GM21381 (cell line): Measurements from ENCODE around the gene TGM6.

Experiments
- ATAC-seq: cut with Tn5 transposase; IDR thresholded peaks from one replicate; pipeline ENCODE4 v1.9.1; 2021; ENCODE audit warnings: mild to moderate bottlenecking, moderate library complexity; ENCODE audit not compliant: unreplicated experiment

Gene TGM6

DNA sequence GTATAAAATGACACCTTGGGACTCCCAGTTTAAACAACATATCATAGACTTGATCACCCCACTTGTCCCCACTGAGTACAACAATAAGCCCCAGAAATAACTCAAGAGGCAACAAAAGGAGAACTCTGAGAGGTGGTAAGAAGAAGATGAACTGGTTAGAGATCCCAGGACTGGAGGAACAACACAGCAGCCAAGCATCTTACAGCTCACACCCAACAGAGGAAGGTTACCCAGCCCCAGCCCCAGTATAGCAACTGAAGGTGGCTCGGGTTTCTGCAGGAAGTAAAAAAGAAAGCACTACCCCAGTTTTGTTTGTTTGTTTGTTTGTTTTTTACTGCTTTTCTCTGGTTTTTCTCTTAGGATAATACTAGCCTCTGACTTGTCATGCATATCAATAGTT lies 17.1 kb upstream of the TGM6 start:
- no peak for ATAC-seq

DNA sequence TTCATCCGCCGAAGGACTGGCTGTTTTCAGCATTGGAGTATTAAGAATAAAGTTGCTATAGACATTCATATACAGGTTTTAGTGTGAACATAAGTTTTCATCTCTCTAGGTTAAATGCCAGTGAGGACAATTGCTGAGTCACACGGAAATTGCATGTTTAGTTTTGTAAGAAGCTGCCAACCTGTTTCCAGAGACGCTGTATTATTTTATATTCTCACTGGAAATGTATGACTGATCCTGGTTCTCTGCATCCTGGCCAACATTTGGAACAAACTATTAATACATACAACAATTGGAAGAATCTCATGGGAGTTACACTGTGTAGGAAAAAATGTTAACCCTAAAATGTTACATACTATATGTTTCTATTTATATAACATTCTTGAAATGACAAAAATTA lies 16.7 kb upstream of the TGM6 start:
- no peak for ATAC-seq

DNA sequence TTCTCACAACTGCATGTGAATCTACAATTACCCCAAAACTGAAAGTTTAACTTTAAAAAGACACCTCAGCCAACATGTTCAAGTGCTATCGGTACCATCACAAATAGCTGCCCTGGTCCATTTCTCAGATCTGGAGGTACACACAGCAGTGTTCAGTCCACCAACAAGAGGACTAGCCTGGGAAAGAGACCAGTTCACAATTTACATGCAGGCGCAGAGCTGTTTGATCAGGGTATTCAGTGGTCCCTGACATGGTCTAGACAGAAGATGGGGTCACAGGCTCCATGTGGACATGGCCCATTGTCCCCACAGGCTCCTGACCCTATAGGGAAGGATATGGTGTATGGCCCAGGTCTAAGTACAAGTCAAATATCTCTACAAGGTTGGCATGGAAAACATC lies 15.6 kb upstream of the TGM6 start:
- no peak for ATAC-seq

DNA sequence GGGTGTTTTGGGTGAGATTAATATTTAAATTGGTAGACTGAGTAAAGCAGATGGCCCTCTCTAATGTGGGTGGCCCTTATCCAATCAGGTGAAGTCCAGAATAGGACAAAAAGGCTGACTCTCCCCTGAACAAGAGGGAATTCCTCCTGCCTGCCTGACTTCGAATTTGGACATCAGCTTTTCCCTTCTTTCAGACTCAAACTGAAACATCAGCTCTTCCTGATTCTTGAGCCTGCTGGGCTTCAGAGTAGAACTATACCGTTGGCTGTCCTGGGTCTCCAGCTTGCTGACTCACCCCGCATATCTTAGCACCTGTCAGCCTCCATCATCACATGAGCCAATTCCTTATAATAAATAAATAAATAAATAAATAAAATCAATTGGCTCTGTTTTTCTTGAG lies 15.0 kb upstream of the TGM6 start:
- no peak for ATAC-seq

DNA sequence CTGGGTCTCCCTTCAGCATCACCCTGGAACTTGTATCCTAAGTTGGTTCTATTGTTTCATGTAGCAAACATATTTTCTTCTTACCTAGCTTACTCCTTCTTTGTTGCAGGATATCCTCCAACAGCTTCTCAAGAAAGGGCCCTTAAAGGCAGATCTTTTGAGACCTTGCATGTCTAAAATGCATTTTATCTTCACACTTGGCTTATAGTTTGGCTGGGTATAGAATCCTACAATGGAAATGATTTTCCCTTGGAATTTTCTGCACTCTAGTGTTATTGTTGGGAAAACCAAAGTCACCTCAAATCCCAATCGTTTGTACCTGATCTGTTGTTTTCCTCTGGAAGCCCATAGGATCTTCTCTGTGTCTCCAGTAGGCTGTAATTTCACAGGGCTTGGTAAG lies 12.1 kb upstream of the TGM6 start:
- ATAC-seq: no peak

DNA sequence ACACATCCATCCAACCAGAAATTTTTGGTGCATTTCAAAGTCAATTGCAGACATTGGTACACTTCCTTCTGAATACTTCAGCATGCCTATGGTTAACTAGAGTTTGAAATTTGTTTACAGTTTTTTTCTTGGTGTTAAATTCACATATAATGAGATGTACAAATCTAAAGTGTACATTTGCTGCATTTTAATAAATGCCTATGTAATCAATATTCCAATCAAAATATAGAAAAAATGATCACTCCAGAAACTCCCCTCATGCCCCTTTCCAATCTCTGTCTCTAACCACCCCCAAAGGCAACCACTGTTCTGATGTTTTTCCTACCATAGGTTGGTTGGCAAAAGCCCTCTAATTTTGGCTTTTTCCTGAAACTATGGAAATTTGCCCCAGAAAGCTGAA lies 7.6 kb upstream of the TGM6 start:
- ATAC-seq: no peak

DNA sequence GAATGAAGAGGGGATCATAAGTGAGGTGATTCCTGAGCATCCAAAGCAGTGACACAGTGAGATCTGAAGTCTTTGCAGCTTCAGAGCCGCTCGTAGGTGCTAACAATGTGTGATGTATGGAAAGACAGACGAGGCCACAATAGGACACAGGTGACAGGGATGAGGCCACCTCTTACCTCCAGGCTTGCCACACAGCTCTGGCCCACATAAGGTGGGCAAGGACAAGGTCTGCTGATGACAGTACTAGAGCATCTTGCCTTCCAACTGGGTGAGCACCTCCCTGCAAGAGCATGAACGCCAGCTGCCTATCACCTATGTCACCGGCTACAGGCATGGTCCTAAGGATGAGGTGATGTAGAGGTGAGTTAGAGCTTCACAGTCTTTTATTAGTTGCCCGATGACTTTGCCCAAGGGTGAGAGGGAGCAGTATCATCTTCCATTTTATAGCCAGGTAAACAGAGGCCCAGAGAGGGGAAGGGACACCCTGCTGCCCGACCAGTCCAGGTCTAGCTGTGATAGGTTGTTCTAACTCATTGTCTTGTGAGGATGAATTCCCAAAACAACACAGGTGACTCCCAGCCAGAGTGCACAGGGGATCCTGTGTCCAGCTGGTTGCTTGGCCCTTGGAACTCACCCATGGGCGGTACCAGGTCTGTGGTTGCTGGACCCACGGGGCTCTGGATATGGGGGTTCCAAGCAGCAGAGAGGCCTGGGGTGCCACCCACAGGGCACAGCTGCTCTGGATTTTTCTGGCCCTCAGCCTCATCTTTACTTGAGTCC lies 6.2 kb upstream of the TGM6 start:
- no peak for ATAC-seq

DNA sequence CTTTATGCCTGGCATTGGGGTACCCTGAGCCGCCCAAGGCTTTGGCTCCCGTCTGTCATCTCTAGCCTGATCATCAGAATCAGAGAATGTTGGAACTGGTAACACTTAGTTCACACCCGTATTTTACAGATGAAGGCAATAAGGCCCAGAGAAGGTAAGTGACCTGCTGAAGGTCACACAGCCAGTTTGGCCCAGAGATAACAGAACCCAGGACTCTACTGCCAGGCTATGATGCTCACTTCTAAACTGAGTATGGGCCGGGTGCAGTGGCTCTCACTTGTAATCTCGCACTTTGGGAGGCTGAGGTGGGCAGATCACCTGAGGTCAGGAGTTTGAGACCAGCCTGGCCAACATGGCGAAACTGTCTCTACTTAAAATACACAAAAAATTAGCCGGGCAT lies 1.8 kb upstream of the TGM6 start:
- no peak for ATAC-seq

DNA sequence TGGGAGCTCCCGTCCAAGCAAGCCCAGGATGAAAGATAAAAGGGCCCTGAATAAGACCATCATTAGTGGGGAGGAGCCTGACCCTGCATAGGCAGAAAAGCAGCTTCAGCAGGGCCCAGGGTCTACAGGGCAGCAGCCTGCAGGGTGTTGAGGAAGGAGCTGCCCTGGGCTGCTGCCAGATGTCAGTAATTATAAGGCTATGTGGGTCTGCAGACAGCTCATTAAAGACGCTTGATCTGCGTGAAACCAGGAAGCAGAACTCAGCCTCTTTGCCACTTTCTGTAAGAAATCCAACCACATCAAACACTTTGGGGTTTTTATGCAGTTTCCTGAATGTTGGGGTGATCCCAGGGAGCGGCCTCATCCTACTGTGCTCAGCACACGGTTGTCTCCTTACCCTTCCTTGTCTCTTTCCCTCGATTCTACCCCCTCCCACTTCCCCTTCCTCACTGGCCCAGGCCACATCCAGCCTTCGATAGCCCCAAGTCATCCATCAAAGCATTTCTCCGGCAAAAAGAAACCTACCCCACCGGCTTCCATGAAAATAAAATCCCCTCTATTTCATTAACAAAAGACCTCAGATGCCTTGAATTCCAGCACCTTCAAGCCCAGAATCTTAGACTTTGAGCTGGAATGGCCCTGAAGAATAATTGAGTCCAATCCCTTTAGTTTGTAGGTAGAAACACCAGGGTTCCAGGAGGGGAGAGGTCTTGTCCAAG lies 1.0 kb upstream of the TGM6 start:
- ATAC-seq: no peak

DNA sequence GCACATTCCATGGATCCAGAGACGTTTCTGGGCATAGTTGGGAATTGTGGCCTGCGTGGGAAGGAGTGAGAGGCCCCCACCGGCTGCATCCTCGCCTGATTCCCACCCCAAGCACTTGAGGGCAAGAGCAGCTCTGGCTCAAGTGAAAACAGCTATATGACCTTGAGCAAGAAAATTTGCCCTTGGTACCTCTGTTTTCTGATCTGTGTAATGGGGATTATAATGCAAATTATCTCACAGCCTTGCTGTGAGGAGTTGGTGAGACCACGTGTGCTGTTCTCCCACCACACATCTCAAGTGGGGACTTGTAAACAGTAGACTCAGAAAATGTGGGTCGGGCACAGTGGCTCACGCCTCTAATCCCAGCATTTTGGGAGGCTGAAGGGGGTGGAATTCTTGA lies 602 bp downstream of the TGM6 start:
- ATAC-seq: no peak

DNA sequence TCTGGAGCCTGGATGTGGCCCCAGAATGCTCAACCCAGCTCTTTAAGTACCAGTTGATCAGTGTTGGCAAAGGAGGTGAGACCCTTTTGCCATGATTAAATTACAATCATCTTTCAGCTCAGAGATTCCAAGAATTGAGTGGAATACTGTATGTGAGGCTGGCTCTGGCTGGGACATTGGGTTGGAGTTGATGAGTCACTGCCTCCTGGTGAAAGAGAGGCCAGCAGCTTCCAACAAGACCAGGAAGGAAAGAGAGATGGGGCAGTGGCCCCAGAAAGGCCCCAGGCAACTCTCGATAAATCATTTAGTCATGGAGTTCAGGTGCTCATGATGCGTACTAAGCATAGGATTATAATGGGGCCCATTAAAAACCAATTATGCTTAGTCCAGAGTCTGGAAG lies 2.1 kb downstream of the TGM6 start:
- ATAC-seq: no peak

DNA sequence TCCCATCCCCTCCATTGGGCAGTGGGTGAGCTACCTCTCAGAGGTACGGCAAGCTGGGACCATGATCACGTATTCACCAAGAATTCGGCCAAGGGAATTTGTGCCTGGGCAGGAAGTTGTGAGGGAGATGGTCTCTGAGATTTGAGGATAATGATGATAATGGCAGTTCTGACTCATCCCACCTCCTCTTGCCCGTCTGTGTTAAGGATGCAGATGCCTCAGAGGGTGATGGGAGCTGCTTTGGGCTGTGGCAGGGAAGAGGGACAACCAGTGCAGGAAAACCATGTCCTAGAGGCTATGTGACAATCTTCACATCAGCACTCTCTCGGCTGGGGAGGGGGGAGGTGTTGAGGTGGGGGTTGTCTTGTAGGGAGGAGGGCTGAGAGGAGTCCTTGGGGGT lies 4.3 kb downstream of the TGM6 start:
- ATAC-seq: no peak

DNA sequence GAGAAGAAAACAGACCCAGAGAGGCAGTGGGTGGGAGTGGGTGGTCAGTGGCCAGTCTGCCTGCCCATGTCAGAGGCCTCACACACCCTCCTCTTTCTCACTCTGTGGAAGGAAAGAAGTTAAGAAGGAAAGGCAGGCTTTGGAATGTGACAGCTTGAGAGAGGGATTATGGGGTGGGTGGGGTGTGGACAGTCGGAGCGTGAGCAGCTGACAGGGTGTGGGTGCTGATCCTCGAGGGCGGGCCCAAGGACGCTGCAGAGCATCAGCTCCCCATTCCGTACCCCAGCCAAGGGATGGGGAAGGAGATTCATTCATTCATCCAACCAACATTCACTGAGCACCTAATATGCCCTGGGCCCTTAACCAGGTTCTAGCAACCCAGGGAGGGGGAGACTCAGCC lies 4.8 kb downstream of the TGM6 start:
- no peak for ATAC-seq

DNA sequence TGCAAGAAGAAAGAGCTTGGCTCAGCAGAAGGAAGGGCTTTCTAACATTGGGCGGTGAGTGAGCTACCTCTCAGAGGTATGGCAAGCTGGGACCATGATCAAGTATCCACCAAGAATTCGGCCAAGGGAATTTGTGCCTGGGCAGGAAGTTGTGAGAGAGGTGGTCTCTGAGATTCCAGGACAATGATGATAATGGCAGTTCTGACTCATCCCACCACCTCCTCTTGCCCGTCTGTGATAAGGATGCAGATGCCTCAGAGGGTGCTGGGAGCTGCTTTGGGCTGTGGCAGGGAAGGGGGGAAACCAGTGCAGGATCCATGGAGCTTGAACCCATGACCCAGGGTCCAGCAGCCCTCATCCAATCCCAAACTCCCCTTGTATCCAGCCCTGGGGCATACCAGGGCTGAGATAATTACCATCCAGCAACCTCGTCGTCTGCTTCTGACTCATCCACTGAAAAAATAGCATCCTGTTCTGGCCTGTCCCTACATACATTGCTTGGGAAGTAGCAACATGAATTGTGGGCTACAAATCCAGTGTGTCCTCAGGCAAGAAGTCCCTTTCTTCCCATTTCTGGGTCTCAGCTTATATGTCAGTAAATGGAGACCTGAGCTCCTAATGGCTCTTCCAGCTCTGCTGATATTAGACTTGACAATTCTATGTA lies 5.9 kb downstream of the TGM6 start:
- no peak for ATAC-seq

DNA sequence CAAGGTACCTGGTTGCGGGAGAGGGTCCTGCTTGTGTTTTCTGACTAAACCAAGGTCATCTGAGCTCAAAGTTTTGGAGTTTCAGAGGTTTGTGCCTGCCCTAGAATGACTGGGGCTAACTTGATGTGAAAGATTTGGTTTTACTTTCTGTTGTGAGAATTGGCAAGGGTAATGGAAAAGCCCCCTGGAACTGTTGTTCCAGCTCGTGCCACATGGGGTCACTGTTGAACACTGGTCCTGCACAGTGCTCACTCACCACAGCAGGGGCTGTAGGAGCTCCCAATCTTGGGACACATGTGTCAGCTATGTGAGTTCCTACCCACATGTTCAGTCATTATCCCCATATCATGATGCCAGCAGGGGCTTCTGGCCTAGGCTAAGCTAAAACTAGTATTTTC lies 6.5 kb downstream of the TGM6 start:
- ATAC-seq: no peak

DNA sequence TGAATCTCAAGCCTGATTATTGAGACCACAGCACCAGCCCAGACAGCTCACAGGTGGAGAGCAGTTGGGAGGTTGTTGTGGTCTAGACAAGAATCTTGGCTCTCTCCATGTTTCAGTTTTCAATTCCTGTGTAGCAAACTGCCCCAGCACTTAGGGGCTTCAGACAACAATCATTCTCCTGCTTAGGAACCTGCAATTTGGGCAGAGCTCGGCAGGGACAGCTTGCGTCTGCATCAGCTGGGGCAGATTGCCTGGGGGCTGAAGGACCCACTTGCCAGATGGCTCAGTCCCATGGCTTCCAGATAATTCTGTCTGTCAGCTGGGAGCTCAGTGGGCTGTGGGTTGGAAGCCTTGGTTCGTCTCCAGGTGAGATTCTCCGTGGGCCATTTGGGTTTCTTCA lies 6.9 kb downstream of the TGM6 start:
- no peak for ATAC-seq

DNA sequence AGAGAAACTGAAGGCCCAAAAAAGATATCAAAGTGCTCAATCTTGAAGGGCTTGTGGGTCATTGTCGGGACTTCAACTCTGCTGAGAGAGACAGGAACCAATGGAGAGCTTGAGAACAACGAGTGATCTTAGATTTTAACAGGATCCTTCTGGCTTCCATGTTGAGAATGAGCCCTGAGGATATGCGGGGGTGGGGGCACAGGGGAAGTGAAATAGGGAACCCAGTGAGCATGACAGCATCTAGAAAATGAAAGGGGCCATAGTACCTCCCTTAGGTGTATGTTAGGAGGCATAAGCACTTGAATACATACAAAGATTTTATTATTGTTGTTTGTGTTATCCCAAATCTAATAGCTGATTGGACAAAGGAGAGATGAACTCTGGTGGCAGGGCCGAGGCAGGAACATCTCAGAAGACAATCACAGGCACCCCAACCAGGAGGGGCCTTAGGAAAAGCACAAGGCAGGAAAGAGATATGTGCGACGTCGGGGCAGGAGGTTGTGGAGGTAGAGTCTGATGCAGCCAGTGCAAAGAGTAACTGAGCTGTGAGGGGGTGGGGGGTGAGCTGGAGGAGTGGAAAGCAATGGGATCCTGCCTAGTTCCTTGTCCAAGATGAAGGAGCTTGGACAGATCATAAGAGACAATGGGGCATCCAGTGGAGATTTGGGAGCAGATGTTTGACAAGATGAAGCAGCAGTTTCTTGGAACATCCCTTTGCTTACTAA lies 10.4 kb downstream of the TGM6 start:
- ATAC-seq: no peak

DNA sequence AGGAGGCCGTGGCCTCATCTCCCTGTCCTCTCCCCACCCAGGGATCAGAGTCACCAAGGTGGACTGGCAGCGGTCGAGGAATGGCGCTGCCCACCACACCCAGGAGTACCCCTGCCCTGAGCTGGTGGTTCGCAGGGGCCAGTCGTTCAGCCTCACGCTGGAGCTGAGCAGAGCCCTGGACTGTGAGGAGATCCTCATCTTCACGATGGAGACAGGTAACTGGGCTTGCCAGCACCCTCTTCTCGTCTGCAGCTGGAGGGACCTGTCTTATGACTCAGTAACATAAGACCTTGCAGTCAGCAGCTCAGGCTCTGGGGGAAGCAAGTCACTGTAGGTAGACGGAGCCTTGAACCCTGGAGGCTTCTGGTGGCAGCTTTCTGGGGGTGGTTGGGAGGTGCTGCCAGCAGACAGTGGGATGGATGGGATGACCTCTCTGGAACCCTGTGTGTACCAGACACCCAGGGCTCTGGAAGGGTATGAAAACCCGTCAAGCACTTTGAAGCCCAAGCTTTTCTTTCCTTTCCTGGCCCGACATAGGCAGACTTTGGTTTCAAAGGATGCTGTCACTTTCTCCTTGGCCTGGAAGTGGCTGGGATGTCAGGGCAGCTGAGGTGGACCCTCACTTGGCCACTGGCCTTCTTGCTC lies 13.8 kb downstream of the TGM6 start:
- ATAC-seq: no peak

DNA sequence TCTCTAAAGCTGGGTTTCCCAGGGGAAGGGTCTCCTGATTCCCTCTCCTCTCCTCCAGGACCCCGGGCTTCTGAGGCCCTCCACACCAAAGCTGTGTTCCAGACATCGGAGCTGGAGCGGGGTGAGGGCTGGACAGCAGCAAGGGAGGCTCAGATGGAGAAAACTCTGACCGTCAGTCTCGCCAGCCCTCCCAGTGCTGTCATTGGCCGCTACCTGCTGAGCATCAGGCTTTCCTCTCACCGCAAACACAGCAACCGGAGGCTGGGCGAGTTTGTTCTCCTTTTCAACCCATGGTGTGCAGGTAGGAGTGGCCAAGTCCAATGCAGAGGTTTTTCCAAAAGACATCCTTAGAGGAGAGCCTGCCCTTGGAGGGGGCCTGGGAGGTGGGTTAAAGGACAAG lies 14.4 kb downstream of the TGM6 start:
- no peak for ATAC-seq

DNA sequence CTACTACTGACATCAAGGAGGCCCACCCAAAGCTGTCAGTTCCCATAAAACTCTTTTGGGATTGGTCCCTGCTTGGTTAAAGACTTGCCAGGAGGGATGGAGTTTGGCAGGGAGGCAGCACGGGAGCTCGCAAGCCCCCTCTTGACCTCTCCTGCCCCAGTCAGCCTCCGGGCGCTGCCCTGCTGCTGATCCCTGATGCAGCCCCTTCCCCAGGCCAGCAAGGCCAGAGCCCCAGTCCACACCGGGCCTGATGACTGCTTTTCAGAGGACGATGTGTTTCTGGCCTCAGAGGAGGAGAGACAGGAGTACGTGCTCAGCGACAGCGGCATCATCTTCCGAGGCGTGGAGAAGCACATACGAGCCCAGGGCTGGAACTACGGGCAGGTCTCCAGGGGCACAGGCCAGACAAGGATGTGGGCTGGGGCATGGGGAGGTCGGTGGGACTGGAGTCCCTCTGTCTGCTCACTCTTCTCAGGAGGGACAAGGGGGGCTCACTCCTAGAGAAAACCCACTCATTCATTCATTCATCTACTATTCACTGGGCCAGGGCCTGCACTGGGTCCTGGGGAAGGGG lies 15.6 kb downstream of the TGM6 start:
- no peak for ATAC-seq

DNA sequence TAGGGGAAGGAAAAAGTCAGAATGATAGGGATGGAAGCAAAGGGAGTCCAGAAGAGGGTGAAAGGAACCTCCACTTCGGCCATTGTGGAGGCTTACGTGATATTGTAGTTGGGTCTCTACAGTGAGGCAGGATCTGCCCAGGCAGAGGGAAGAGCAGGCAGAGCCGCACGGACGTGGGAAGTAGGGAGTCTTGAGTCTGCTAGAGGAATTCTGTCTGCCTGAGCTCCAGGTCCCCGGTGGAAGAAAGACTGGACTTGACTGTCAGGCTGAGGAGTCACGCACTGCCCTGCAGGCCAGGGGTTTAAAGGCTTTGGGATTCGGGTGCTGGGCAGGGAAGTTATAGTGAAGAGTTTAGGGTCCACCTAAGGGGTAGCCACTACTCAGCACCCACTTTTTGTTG lies 16.4 kb downstream of the TGM6 start:
- ATAC-seq: no peak
